ENCODE measurements around the gene ECE1. TPM values are rescaled to one million over a fixed set of nuclear protein-coding genes. Genes with fewer than 3 reads are reported as not detected.

ECE1 gene
- total and polyA plus RNA-seq, 2 of the 8 experiments (the other 6 are each of a cell fraction or from before 2014, with no cell fraction given), result 21.4 to 36.8 TPM

DNA sequence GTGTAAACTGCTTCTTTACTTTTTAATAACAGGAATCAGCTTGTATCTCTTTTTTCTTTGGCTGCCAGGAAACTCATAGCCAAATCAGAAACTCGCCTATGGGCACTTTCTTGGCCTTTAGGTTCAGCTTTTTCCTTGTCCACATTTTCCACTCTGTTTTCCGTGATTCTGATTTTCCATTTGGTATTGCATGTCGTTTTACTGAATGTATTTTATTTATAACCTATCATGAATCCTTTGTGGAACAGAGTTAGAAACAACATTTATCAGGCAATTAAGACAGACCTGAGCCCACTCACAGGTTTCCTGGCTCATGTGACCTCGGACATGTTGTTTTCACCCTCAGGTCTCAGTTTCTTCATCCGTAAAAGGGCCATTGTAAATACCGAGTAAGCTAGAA lies 5.3 kb upstream of the ECE1 start (continued):
- no peak for TF ChIP-seq CEBPB (IDR thresholded peaks at IDR 0.05; ENCODE audit: low read depth, low read length)
